A549 (cell line): ENCODE data around the gene LIMS3. TPM values are rescaled to one million over a fixed set of nuclear protein-coding genes. Genes with fewer than 3 reads are reported as not detected.
A peak's percentile ranks its signal among the peaks of the same experiment; 100 is the strongest.
"Not testable (repeated sequence)": the region's sequence is repeated elsewhere in the genome, so short reads cannot be mapped to it uniquely, and the experiment has no call there.

Source experiments
- ATAC-seq, 2 experiments: fragments of 200-7000 bp in 1 of 2; fragments of >200 bp in 1 of 2; cut with Nextera tagmentation in 1 of 2; cut with Tn5 transposase in 1 of 2; 3 replicates each; pipeline versions ENCODE4 v1.8.0 to v1.9.1; 2018 to 2020; ENCODE audit warnings: mild to moderate bottlenecking in 1 of 2, moderate library complexity in 1 of 2
- CTCF ChIA-PET: fragments of 300-600 bp; sonication (Branson Sonifier 250); formaldehyde crosslinking; extraction: SDS; loops from one replicate; lab custom pipeline; 2021; ENCODE audit warnings: antibody characterized with exemption, inconsistent platforms; lab: Yijun Ruan, JAX
- POLR2A ChIA-PET: fragments of 350-600 bp; formaldehyde crosslinking; extraction: SDS; loops from one replicate; lab custom pipeline; 2021; ENCODE audit warnings: antibody characterized with exemption, inconsistent platforms; lab: Yijun Ruan, JAX
- DNase-seq, 2 experiments: peaks; one replicate each; pipeline versions ENCODE4 v3.0.0 to v3.0.0-alpha.2; 2011 to 2016; ENCODE audit warnings: low read depth in 1 of 2, low spot score in 1 of 2
- FAIRE-seq: peaks from 2 replicates; lab custom pipeline; 2011; peaks lifted over from hg19 to GRCh38; lab: Jason Lieb, UNC
- H3K27ac ChIP-seq, 2 experiments: fragments of >200 bp; sonication (Bioruptor Twin); formaldehyde crosslinking; 3 replicates each; pipeline ENCODE4 v1.5.1; 2016 to 2017
- H3K4me1 ChIP-seq: fragments of >200 bp; sonication (Bioruptor Twin); formaldehyde crosslinking; 3 replicates; pipeline ENCODE4 v1.6.1; 2016
- H3K4me2 ChIP-seq: fragments of >200 bp; sonication (Bioruptor Twin); formaldehyde crosslinking; 3 replicates; pipeline ENCODE4 v1.6.1; 2016
- H3K4me3 ChIP-seq: fragments of >200 bp; sonication (Bioruptor Twin); formaldehyde crosslinking; 3 replicates; pipeline ENCODE4 v1.5.1; 2016
- H3K9me3 ChIP-seq: fragments of >200 bp; sonication (Bioruptor Twin); formaldehyde crosslinking; 3 replicates; pipeline ENCODE4 v1.6.1; 2016
- WGBS: methylation state at CpG from one replicate; pipeline ENCODE4 v1.1.6; 2017; ENCODE audit errors: missing lambda C conversion rate; 5-methylcytosine and 5-hydroxymethylcytosine counted together
- polyA minus RNA-seq: library from RNA; depleted of rRNA, polyadenylated mRNA; stranded (reverse); fragments of >200 nt; gene quantifications from 2 replicates; pipeline ENCODE4 v1.2.3, GENCODE V29; 2011; rRNA and poly(A)+ RNA removed
- polyA plus RNA-seq, 4 experiments: library from polyadenylated mRNA; depleted of rRNA in 3 of 4; stranded (reverse); fragments of >200 nt; fragmentation: RNase III in 1 of 4; extraction: RNeasy Plus Mini Kit Qiagen cat#74134 plus additional on column Dnase treatment in 1 of 4; gene quantifications; 2 replicates in 3 of 4; 3 replicates in 1 of 4; pipeline ENCODE4 v1.2.3, GENCODE V29; 2011 to 2017

LIMS3 gene
- polyA plus RNA-seq (2011; rRNA removed), result not detected in 2 replicates
- polyA plus RNA-seq (2012; cell fraction: cytosol; rRNA removed), result 0.04 TPM in 1 of 2 replicates, not detected in the other
- polyA plus RNA-seq (2012; cell fraction: nucleus; rRNA removed), result not detected in 2 replicates
- not detected in 3 replicates for polyA plus RNA-seq (2017; fragmentation: RNase III; extraction: RNeasy Plus Mini Kit Qiagen cat#74134 plus additional on column Dnase treatment)
- polyA minus RNA-seq, result not detected in 2 replicates

GRCh38 chr2:109898462-109899336, at the start of gene LIMS3:
Gene LIMS3, plus strand, starts transcription at chr2:109898688. Its CDS starts 41 bp downstream, at chr2:109898729.
- ATAC-seq, result peak in 1 of 2 experiments; percentile 32; a peak in 3 of 6 replicates

GRCh38 chr2:109871129-109871751, 27.2 kb upstream of the LIMS3 start:
- ATAC-seq, result peak; percentile 78 to 91
- H3K4me2 ChIP-seq, H3K27ac ChIP-seq, CTCF ChIA-PET, H3K9me3 ChIP-seq, H3K4me3 ChIP-seq, H3K4me1 ChIP-seq, POLR2A ChIA-PET, FAIRE-seq, DNase-seq: not testable (repeated sequence)
- WGBS, result no CpG with 5 or more reads among the region's 8 CpGs

More at GRCh38 chr2:109898462-109899336, at the start of gene LIMS3:
- DNase-seq, H3K4me3 ChIP-seq, H3K4me1 ChIP-seq, H3K4me2 ChIP-seq, POLR2A ChIA-PET, FAIRE-seq, CTCF ChIA-PET, H3K9me3 ChIP-seq, H3K27ac ChIP-seq: not testable (repeated sequence)
- no CpG with 5 or more reads among the region's 28 CpGs for WGBS

- not testable (repeated sequence) for FAIRE-seq
Measured at GRCh38 chr2:109876625-109877024, 21.9 kb upstream of the LIMS3 start.

GRCh38 chr2:109882112-109882511, 16.4 kb upstream of the LIMS3 start:
- H3K4me2 ChIP-seq, FAIRE-seq, POLR2A ChIA-PET, ATAC-seq, H3K4me1 ChIP-seq, H3K9me3 ChIP-seq, H3K27ac ChIP-seq, CTCF ChIA-PET, H3K4me3 ChIP-seq, DNase-seq: not testable (repeated sequence)
- no CpG with 5 or more reads among the region's 1 CpG for WGBS

More at GRCh38 chr2:109876625-109877024, 21.9 kb upstream of the LIMS3 start:
- DNase-seq, CTCF ChIA-PET, H3K4me3 ChIP-seq, H3K4me1 ChIP-seq, H3K27ac ChIP-seq, H3K4me2 ChIP-seq, ATAC-seq, POLR2A ChIA-PET, H3K9me3 ChIP-seq: not testable (repeated sequence)
- no CpG with 5 or more reads among the region's 3 CpGs for WGBS

- H3K27ac ChIP-seq, DNase-seq, H3K4me3 ChIP-seq, ATAC-seq, FAIRE-seq, H3K4me2 ChIP-seq, POLR2A ChIA-PET, CTCF ChIA-PET, H3K9me3 ChIP-seq, H3K4me1 ChIP-seq: not testable (repeated sequence)
- WGBS, result no CpG with 5 or more reads among the region's 4 CpGs
Measured at GRCh38 chr2:109888414-109888813, 10.1 kb upstream of the LIMS3 start.

- peak; percentile 81 to 86 for ATAC-seq
- H3K4me2 ChIP-seq, CTCF ChIA-PET, POLR2A ChIA-PET, H3K9me3 ChIP-seq, H3K27ac ChIP-seq, H3K4me3 ChIP-seq, FAIRE-seq, H3K4me1 ChIP-seq, DNase-seq: not testable (repeated sequence)
- WGBS, result no CpG with 5 or more reads among the region's 4 CpGs
Measured at GRCh38 chr2:109889909-109890308, 8.6 kb upstream of the LIMS3 start.

GRCh38 chr2:109891024-109891423, 7.5 kb upstream of the LIMS3 start:
- POLR2A ChIA-PET, H3K4me2 ChIP-seq, CTCF ChIA-PET: not testable (repeated sequence)

GRCh38 chr2:109893736-109894135, 4.8 kb upstream of the LIMS3 start:
- no CpG with 5 or more reads among the region's 7 CpGs for WGBS
- H3K9me3 ChIP-seq, H3K4me2 ChIP-seq, POLR2A ChIA-PET, DNase-seq, FAIRE-seq, H3K27ac ChIP-seq, H3K4me1 ChIP-seq, CTCF ChIA-PET, H3K4me3 ChIP-seq, ATAC-seq: not testable (repeated sequence)

More at GRCh38 chr2:109891024-109891423, 7.5 kb upstream of the LIMS3 start:
- no CpG with 5 or more reads among the region's 4 CpGs for WGBS
- not testable (repeated sequence) for H3K4me1 ChIP-seq, ATAC-seq, H3K4me3 ChIP-seq, FAIRE-seq, DNase-seq, H3K9me3 ChIP-seq, H3K27ac ChIP-seq

GRCh38 chr2:109894141-109894540, 4.3 kb upstream of the LIMS3 start:
- not testable (repeated sequence) for H3K4me2 ChIP-seq, FAIRE-seq

GRCh38 chr2:109895090-109895869, 3.2 kb upstream of the LIMS3 start:
- FAIRE-seq, DNase-seq, H3K9me3 ChIP-seq, H3K4me2 ChIP-seq, POLR2A ChIA-PET, CTCF ChIA-PET, ATAC-seq, H3K4me1 ChIP-seq, H3K27ac ChIP-seq, H3K4me3 ChIP-seq: not testable (repeated sequence)
- WGBS, result no CpG with 5 or more reads among the region's 3 CpGs

More at GRCh38 chr2:109894141-109894540, 4.3 kb upstream of the LIMS3 start:
- POLR2A ChIA-PET, H3K4me1 ChIP-seq, H3K4me3 ChIP-seq, DNase-seq, H3K9me3 ChIP-seq, H3K27ac ChIP-seq, CTCF ChIA-PET, ATAC-seq: not testable (repeated sequence)
- no CpG with 5 or more reads among the region's 6 CpGs for WGBS
